ENCODE results near the gene PCSK6. TPM values are rescaled to one million over a fixed set of nuclear protein-coding genes. Genes with fewer than 3 reads are reported as not detected.

PCSK6 gene
- total RNA-seq, 5 donors from 2014 or later (not counting 1 experiment from before 2014, with no cell fraction given): 0.16 to 2.2 (median 1.3) TPM

DNA sequence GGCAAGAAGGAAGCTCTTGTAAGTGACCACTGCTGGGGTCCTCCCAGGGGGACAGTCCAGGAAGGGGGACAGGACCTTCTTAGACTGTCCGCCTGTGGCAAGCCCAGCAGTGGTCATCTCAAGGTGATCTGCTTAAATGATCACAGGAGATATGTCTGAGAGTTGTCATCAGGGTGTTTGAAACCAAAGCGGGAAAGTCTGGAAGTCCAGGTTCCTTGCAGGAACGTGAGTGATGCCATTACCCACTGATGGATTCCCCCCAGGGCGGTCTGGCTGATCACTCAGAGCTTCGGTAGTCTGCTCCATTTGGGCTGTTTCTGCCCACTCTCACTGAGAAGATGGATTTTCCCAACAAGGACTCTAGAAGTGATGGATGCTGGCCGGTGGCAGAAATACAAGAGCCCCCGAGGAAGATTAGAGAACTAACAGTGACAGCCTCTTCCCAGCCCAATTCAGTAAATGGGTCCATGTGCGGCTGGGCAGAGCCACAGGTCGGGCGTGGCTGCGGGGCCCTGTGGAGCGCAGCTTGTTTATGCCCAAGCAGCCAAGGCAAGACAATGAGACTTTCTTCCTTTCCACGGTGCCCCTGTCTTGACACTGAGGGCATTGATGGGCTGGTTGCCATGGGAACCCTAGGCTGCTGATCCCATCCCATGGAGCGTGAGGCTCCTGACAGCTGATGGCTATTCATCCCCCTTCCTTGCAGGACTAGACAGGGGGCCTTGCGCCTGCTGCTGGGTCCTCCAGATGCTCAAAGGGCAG is 9.5 kb downstream of the PCSK6 start:
- CTCF ChIA-PET: no interaction called here

DNA sequence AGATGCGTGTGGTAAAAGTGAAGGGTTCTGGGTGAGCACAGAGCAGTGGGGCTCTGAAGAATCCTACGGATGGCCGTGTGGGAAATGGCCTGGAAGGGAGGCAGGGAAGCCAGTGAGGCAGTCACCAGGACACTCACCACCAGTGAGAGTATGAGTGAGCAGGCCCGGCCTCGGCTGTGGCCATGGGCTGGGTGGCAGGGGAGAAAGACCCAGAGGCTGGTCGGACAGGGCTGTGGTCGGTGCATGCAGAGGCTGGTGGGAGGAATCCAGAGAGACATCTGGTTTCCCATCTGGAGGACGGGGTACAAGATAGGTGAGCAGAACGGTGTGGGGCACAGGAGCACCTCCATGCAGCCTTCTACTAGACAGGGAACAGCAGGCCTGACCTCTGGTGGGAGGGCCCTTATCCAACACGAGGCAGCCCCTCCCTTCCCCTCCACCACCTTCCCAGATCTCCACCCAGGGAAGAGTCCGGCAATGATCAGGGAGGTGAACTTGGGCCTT is 10.1 kb downstream of the PCSK6 start:
- ChIA-PET POLR2A (no interaction called here), CTCF (no interaction called here)
- H3K27me3 ChIP-seq (replicated peaks in 1 of 2; ENCODE audit: control insufficient read depth in 2 of 2, extremely low read depth in 1 of 2, insufficient read depth in 2 of 2, low read length in 1 of 2): peaks cover 0 to 18% of the 10 kb centered on the region in 2 experiments
- no peak overlapping the region for H3K27ac Mint-ChIP-seq
- H3K4me1 Mint-ChIP-seq: no peaks in the 10 kb centered on the region
- H3K4me3 Mint-ChIP-seq: no peak overlapping the region
- H3K9me3 ChIP-seq: no peaks in the 10 kb centered on the region
- H3K36me3 Mint-ChIP-seq: no peaks in the 10 kb centered on the region
- H3K27me3 Mint-ChIP-seq: peaks cover 16 to 19% of the 10 kb centered on the region in 2 donors
- no peak overlapping the region for H3K27ac ChIP-seq (ENCODE audit: low read length)
- no peak overlapping the region for H3K4me3 ChIP-seq (ENCODE audit: control insufficient read depth in 1 of 2, extremely low read depth in 1 of 2, low read length in 1 of 2)
- no peak for DNase-seq
- no peaks in the 10 kb centered on the region for H3K4me1 ChIP-seq (ENCODE audit: control insufficient read depth in 1 of 2, extremely low read depth in 1 of 2, insufficient read depth in 2 of 2, low read length in 2 of 2)
- H3K9me3 Mint-ChIP-seq: no peaks in the 10 kb centered on the region
- 94% methylated on average over 7 of the region's 11 CpGs for WGBS (ENCODE audit: insufficient coverage)
- no peak for ATAC-seq (replicated peaks in 1 of 4)
- H3K36me3 ChIP-seq (ENCODE audit: control insufficient read depth in 2 of 2, extremely low read depth in 1 of 2, insufficient read depth in 1 of 2, low read length in 1 of 2): no peaks in the 10 kb centered on the region

More for the DNA sequence above, 9.5 kb downstream of the PCSK6 start:
- Histone ChIP-seq H3K27ac (ENCODE audit: low read length) (no peak overlapping the region), H3K36me3 (ENCODE audit: control insufficient read depth in 2 of 2, extremely low read depth in 1 of 2, insufficient read depth in 1 of 2, low read length in 1 of 2) (no peaks in the 10 kb centered on the region), H3K4me1 (ENCODE audit: control insufficient read depth in 1 of 2, extremely low read depth in 1 of 2, insufficient read depth in 2 of 2, low read length in 2 of 2) (no peaks in the 10 kb centered on the region), H3K4me3 (ENCODE audit: control insufficient read depth in 1 of 2, extremely low read depth in 1 of 2, low read length in 1 of 2) (no peak overlapping the region), H3K9me3 (no peaks in the 10 kb centered on the region), H3K27me3 (replicated peaks in 1 of 2; ENCODE audit: control insufficient read depth in 2 of 2, extremely low read depth in 1 of 2, insufficient read depth in 2 of 2, low read length in 1 of 2) (peaks cover 0 to 15% of the 10 kb centered on the region in 2 experiments)
- Mint-ChIP-seq H3K27ac (no peak overlapping the region), H3K4me1 (no peaks in the 10 kb centered on the region), H3K9me3 (no peaks in the 10 kb centered on the region), H3K4me3 (no peak overlapping the region), H3K36me3 (no peaks in the 10 kb centered on the region), H3K27me3 (peaks cover 12 to 19% of the 10 kb centered on the region in 2 donors)
- WGBS (ENCODE audit: insufficient coverage): 87% methylated on average over 14 of the region's 15 CpGs
- POLR2A ChIA-PET: no interaction called here
- no peak for DNase-seq
- ATAC-seq (replicated peaks in 1 of 4): no peak

DNA sequence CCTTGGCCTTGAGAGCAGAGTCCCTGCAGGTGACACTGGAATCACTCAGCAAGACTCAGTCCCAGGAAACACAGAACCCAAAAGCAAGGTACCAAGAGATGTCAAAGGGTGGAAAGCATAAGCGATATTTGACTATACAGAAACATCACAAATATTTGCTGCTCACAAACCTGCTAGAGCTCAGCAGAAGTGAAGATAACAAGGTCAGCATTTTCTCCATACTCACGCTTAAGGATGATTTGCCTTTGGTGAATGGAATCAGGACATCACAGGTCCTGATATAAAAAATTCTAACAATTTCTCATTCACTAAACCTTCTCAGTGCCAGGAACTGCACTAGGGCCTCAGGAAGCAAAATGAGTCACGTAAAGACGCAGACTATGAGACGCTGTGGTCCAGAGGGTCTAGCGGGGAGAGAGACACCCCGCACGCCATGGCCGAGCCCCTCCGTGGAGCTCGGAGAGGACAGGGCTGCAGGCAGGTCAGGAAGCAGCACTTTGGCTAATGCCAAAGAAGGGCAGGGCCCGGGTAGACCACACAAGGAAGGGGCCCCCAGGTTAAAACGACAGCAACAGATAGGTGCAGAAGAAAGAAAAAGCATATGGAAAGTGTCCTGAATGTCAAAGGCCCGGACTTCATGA is 10.7 kb downstream of the PCSK6 start:
- ATAC-seq (replicated peaks in 1 of 4) (no peak), DNase-seq (no peak)
- H3K36me3 Mint-ChIP-seq: no peaks in the 10 kb centered on the region
- H3K4me1 ChIP-seq (ENCODE audit: control insufficient read depth in 1 of 2, extremely low read depth in 1 of 2, insufficient read depth in 2 of 2, low read length in 2 of 2): no peaks in the 10 kb centered on the region
- ChIA-PET CTCF (no interaction called here), POLR2A (no interaction called here)
- H3K4me3 ChIP-seq (ENCODE audit: control insufficient read depth in 1 of 2, extremely low read depth in 1 of 2, low read length in 1 of 2): no peak overlapping the region
- no peak overlapping the region for H3K27ac ChIP-seq (ENCODE audit: low read length)
- WGBS (ENCODE audit: insufficient coverage): 80% methylated on average over 12 of the region's 14 CpGs
- H3K9me3 Mint-ChIP-seq: no peaks in the 10 kb centered on the region
- peaks cover 0 to 18% of the 10 kb centered on the region in 2 experiments for H3K27me3 ChIP-seq (replicated peaks in 1 of 2; ENCODE audit: control insufficient read depth in 2 of 2, extremely low read depth in 1 of 2, insufficient read depth in 2 of 2, low read length in 1 of 2)
- H3K27ac Mint-ChIP-seq: no peak overlapping the region
- H3K27me3 Mint-ChIP-seq: peaks cover 16 to 19% of the 10 kb centered on the region in 2 donors
- H3K4me3 Mint-ChIP-seq: no peak overlapping the region
- no peaks in the 10 kb centered on the region for H3K9me3 ChIP-seq
- H3K4me1 Mint-ChIP-seq: no peaks in the 10 kb centered on the region
- no peaks in the 10 kb centered on the region for H3K36me3 ChIP-seq (ENCODE audit: control insufficient read depth in 2 of 2, extremely low read depth in 1 of 2, insufficient read depth in 1 of 2, low read length in 1 of 2)

DNA sequence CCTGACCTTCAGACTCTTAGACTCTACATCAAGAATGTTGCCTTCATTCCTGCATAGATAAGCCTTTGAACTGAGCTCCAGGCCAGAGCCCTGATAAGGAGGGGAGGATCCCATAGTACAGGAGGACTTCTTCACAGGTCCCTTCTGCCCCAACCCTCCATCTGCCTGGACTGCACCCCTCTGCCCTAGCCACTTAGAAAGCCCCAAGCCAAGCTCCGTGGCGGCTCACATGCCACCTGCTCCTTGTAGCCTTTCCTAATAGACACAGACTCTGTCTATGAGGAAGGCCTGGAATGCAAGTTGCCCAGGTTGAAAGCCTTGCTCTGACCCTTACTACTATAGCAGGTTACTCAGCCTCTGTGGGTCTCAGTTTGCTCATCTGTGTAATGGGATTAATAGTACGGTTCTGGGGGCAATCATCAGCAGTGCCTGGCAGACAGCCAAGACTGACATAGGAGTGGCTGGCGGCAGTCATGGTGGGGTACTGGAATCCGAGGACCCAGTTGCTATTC is 11.6 kb downstream of the PCSK6 start:
- no peaks in the 10 kb centered on the region for H3K9me3 Mint-ChIP-seq
- ChIA-PET POLR2A (no interaction called here), CTCF (no interaction called here)
- Histone ChIP-seq H3K27ac (ENCODE audit: low read length) (no peak overlapping the region), H3K36me3 (ENCODE audit: control insufficient read depth in 2 of 2, extremely low read depth in 1 of 2, insufficient read depth in 1 of 2, low read length in 1 of 2) (no peaks in the 10 kb centered on the region), H3K4me3 (ENCODE audit: control insufficient read depth in 1 of 2, extremely low read depth in 1 of 2, low read length in 1 of 2) (no peak overlapping the region), H3K27me3 (replicated peaks in 1 of 2; ENCODE audit: control insufficient read depth in 2 of 2, extremely low read depth in 1 of 2, insufficient read depth in 2 of 2, low read length in 1 of 2) (peaks cover 0 to 18% of the 10 kb centered on the region in 2 experiments), H3K9me3 (no peaks in the 10 kb centered on the region), H3K4me1 (ENCODE audit: control insufficient read depth in 1 of 2, extremely low read depth in 1 of 2, insufficient read depth in 2 of 2, low read length in 2 of 2) (no peaks in the 10 kb centered on the region)
- H3K4me3 Mint-ChIP-seq: no peak overlapping the region
- WGBS (ENCODE audit: insufficient coverage): 64% methylated on average over 3 of the region's 5 CpGs
- H3K27me3 Mint-ChIP-seq: peaks cover 16 to 19% of the 10 kb centered on the region in 2 donors
- H3K4me1 Mint-ChIP-seq: no peaks in the 10 kb centered on the region
- H3K36me3 Mint-ChIP-seq: no peaks in the 10 kb centered on the region
- no peak for DNase-seq
- no peak overlapping the region for H3K27ac Mint-ChIP-seq
- ATAC-seq (replicated peaks in 1 of 4): no peak

DNA sequence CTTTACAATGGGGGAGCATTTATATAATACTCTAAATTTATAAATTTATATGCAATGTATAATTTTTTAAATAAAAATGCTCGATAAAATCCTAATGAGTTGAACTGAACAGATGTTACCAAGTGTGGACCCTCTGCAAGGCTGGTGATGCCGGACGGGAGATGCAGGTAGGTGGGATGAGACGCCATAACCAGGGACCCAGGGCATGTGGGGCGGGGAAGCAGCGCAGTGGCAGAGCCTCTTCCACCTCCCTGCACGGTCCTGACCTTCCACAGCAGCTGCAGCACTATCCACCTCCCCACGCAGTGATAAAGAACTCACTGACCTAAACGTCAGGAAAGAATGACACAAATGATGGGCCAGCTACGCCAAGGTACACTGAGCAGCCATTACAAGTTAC is 12.8 kb downstream of the PCSK6 start:
- Histone ChIP-seq H3K36me3 (ENCODE audit: control insufficient read depth in 2 of 2, extremely low read depth in 1 of 2, insufficient read depth in 1 of 2, low read length in 1 of 2) (no peaks in the 10 kb centered on the region), H3K27ac (ENCODE audit: low read length) (no peak overlapping the region), H3K9me3 (no peaks in the 10 kb centered on the region), H3K4me1 (ENCODE audit: control insufficient read depth in 1 of 2, extremely low read depth in 1 of 2, insufficient read depth in 2 of 2, low read length in 2 of 2) (no peaks in the 10 kb centered on the region), H3K27me3 (replicated peaks in 1 of 2; ENCODE audit: control insufficient read depth in 2 of 2, extremely low read depth in 1 of 2, insufficient read depth in 2 of 2, low read length in 1 of 2) (peaks cover 0 to 18% of the 10 kb centered on the region in 2 experiments), H3K4me3 (ENCODE audit: control insufficient read depth in 1 of 2, extremely low read depth in 1 of 2, low read length in 1 of 2) (no peak overlapping the region)
- Mint-ChIP-seq H3K27me3 (peaks cover 16 to 20% of the 10 kb centered on the region in 2 donors), H3K9me3 (no peaks in the 10 kb centered on the region), H3K27ac (no peak overlapping the region), H3K4me3 (no peak overlapping the region), H3K36me3 (no peaks in the 10 kb centered on the region), H3K4me1 (no peaks in the 10 kb centered on the region)
- DNase-seq (no peak), ATAC-seq (replicated peaks in 1 of 4) (no peak)
- ChIA-PET CTCF (no interaction called here), POLR2A (no interaction called here)
- 93% methylated on average over 9 of the region's 10 CpGs for WGBS (ENCODE audit: insufficient coverage)

DNA sequence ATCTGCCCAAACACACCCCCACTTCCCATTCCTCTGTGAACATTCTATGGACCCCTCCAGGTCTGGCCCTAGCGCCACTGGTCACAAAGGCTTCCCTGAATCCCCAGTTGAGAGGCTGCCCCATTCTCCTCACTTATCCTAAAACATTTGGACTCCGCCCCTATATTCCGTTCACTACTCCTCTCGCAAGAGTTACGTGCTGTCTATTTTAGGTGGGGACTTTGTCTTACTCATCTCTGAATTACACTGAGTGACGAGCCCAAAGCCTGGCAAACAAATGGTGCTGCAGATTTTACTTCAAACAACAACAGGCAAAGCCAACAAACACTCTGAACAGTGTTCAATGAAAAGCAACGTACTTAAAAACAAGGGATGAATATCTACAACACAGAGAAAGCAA is 14.5 kb downstream of the PCSK6 start:
- Mint-ChIP-seq H3K27me3 (peaks cover 16 to 18% of the 10 kb centered on the region in 2 donors), H3K4me1 (no peaks in the 10 kb centered on the region), H3K4me3 (no peak overlapping the region), H3K9me3 (no peaks in the 10 kb centered on the region), H3K36me3 (no peaks in the 10 kb centered on the region), H3K27ac (no peak overlapping the region)
- ATAC-seq (replicated peaks in 1 of 4): no peak
- WGBS (ENCODE audit: insufficient coverage): 71% methylated on average over 1 of the region's 7 CpGs
- Histone ChIP-seq H3K4me1 (ENCODE audit: control insufficient read depth in 1 of 2, extremely low read depth in 1 of 2, insufficient read depth in 2 of 2, low read length in 2 of 2) (no peaks in the 10 kb centered on the region), H3K36me3 (ENCODE audit: control insufficient read depth in 2 of 2, extremely low read depth in 1 of 2, insufficient read depth in 1 of 2, low read length in 1 of 2) (no peaks in the 10 kb centered on the region), H3K4me3 (ENCODE audit: control insufficient read depth in 1 of 2, extremely low read depth in 1 of 2, low read length in 1 of 2) (no peak overlapping the region), H3K27ac (ENCODE audit: low read length) (no peak overlapping the region), H3K9me3 (no peaks in the 10 kb centered on the region), H3K27me3 (replicated peaks in 1 of 2; ENCODE audit: control insufficient read depth in 2 of 2, extremely low read depth in 1 of 2, insufficient read depth in 2 of 2, low read length in 1 of 2) (peaks cover 0 to 11% of the 10 kb centered on the region in 2 experiments)
- DNase-seq: no peak
- ChIA-PET CTCF (interaction anchor here in 1 of 2 donors (0.6 kb wide), 1 partner anchor 26 kb away, joined by 4 read pairs; no protein-coding TSS in a partner anchor), POLR2A (no interaction called here)
